Esophagus (tissue), 2 donors: Measurements from ENCODE around the gene TPRG1. TPM values are rescaled to one million over a fixed set of nuclear protein-coding genes. Genes with fewer than 3 reads are reported as not detected.

Experiments
- H3K27ac ChIP-seq, 2 donors: one replicate each; pipeline ENCODE4 v1.5.1; 2013; ENCODE audit warnings: low read depth in 2 of 2, mild to moderate bottlenecking in 2 of 2, inconsistent platforms in 1 of 2, low read length in 1 of 2, moderate library complexity in 1 of 2
- H3K27me3 ChIP-seq, 2 donors: one replicate each; pipeline ENCODE4 v1.6.1; 2013; ENCODE audit warnings: low read length in 2 of 2, control low read depth in 1 of 2, mild to moderate bottlenecking in 1 of 2; ENCODE audit not compliant: insufficient read depth in 2 of 2, control insufficient read depth in 1 of 2
- H3K36me3 ChIP-seq, 2 donors: one replicate each; pipeline ENCODE4 v1.6.1; 2013; ENCODE audit warnings: low read length in 1 of 2; ENCODE audit not compliant: control insufficient read depth in 2 of 2, insufficient read depth in 2 of 2
- H3K4me1 ChIP-seq, 2 donors: one replicate each; pipeline ENCODE4 v1.6.1; 2013; ENCODE audit warnings: low read length in 1 of 2; ENCODE audit not compliant: control insufficient read depth in 2 of 2, insufficient read depth in 2 of 2
- H3K4me3 ChIP-seq, 2 donors: one replicate each; pipeline ENCODE4 v1.5.1; 2013; ENCODE audit warnings: low read length in 2 of 2, mild to moderate bottlenecking in 2 of 2, low read depth in 1 of 2, moderate library complexity in 1 of 2
- H3K9me3 ChIP-seq, 2 donors: one replicate each; pipeline ENCODE4 v1.6.1; 2013; ENCODE audit warnings: mild to moderate bottlenecking in 2 of 2, low read depth in 1 of 2, low read length in 1 of 2, moderate library complexity in 1 of 2; ENCODE audit not compliant: control insufficient read depth in 2 of 2, insufficient read depth in 1 of 2
- WGBS, 2 donors: extraction: QIAGEN DNeasy Blood & Tissue Kit; methylation state at CpG; one replicate each; pipeline ENCODE4 v1.1.7; 2013; 5-methylcytosine and 5-hydroxymethylcytosine counted together
- polyA plus RNA-seq, 2 donors: library from polyadenylated mRNA; stranded (reverse); fragments of 200-250 nt; gene quantifications; one replicate each; pipeline ENCODE4 v1.2.3, GENCODE V29; 2013
- donor health status: healthy with polysubstance abuse.
- donor health status: Bipolar disorder and iron deficiency.

TPRG1 gene
- polyA plus RNA-seq, 2 donors = 50.3 to 61.0 TPM

- Histone ChIP-seq H3K27me3 (no peaks in the 10 kb centered on the region), H3K4me3 (no peak overlapping the region), H3K36me3 (peaks cover 0 to 2% of the 10 kb centered on the region in 2 donors), H3K9me3 (no peaks in the 10 kb centered on the region), H3K4me1 (no peaks in the 10 kb centered on the region), H3K27ac (no peak overlapping the region)
- 67 to 72% methylated on average over 6 of the region's 6 CpGs for WGBS, 2 donors
Measured at GRCh38 chr3:189139611-189139940, 32.2 kb upstream of the TPRG1 start.

- Histone ChIP-seq H3K9me3 (no peaks in the 10 kb centered on the region), H3K36me3 (peaks cover 0 to 2% of the 10 kb centered on the region in 2 donors), H3K4me1 (no peaks in the 10 kb centered on the region), H3K27ac (no peak overlapping the region), H3K4me3 (no peak overlapping the region), H3K27me3 (no peaks in the 10 kb centered on the region)
- WGBS, 2 donors = 48 to 62% methylated on average over 1 of the region's 1 CpG
Measured at GRCh38 chr3:189142527-189142926, 29.2 kb upstream of the TPRG1 start.

GRCh38 chr3:189143321-189143720 is 28.4 kb upstream of the TPRG1 start:
- no peak overlapping the region for H3K27ac ChIP-seq
- WGBS, 2 donors = 85 to 91% methylated on average over 1 of the region's 1 CpG

GRCh38 chr3:189143771-189144170 is 28.0 kb upstream of the TPRG1 start:
- 81 to 82% methylated on average over 3 of the region's 3 CpGs for WGBS, 2 donors
- Histone ChIP-seq H3K9me3 (no peaks in the 10 kb centered on the region), H3K4me1 (no peaks in the 10 kb centered on the region), H3K27ac (no peak overlapping the region), H3K4me3 (no peak overlapping the region), H3K27me3 (no peaks in the 10 kb centered on the region), H3K36me3 (peaks cover 0 to 2% of the 10 kb centered on the region in 2 donors)

More at GRCh38 chr3:189143321-189143720, 28.4 kb upstream of the TPRG1 start:
- peaks cover 0 to 2% of the 10 kb centered on the region in 2 donors for H3K36me3 ChIP-seq
- no peaks in the 10 kb centered on the region for H3K4me1 ChIP-seq
- no peaks in the 10 kb centered on the region for H3K27me3 ChIP-seq
- H3K4me3 ChIP-seq = no peak overlapping the region
- no peaks in the 10 kb centered on the region for H3K9me3 ChIP-seq

- Histone ChIP-seq H3K9me3 (no peaks in the 10 kb centered on the region), H3K4me3 (no peak overlapping the region), H3K36me3 (peaks cover 0 to 2% of the 10 kb centered on the region in 2 donors), H3K27ac (no peak overlapping the region), H3K27me3 (no peaks in the 10 kb centered on the region), H3K4me1 (no peaks in the 10 kb centered on the region)
- 21 to 35% methylated on average over 5 of the region's 5 CpGs for WGBS, 2 donors
Measured at GRCh38 chr3:189144645-189145044, 27.1 kb upstream of the TPRG1 start.

- Histone ChIP-seq H3K27me3 (no peaks in the 10 kb centered on the region), H3K27ac (no peak overlapping the region), H3K9me3 (no peaks in the 10 kb centered on the region), H3K36me3 (peaks cover 0 to 2% of the 10 kb centered on the region in 2 donors), H3K4me1 (no peaks in the 10 kb centered on the region), H3K4me3 (no peak overlapping the region)
- WGBS, 2 donors = 58 to 62% methylated on average over 2 of the region's 2 CpGs
Measured at GRCh38 chr3:189146848-189147247, 24.9 kb upstream of the TPRG1 start.

- Histone ChIP-seq H3K27ac (no peak overlapping the region), H3K4me1 (no peaks in the 10 kb centered on the region), H3K4me3 (no peak overlapping the region), H3K27me3 (no peaks in the 10 kb centered on the region), H3K9me3 (no peaks in the 10 kb centered on the region), H3K36me3 (no peaks in the 10 kb centered on the region)
- 22 to 28% methylated on average over 6 of the region's 6 CpGs for WGBS, 2 donors
Measured at GRCh38 chr3:189148081-189148507, 23.7 kb upstream of the TPRG1 start.

GRCh38 chr3:189149203-189149602 is 22.6 kb upstream of the TPRG1 start:
- H3K9me3 ChIP-seq = no peaks in the 10 kb centered on the region
- 58 to 69% methylated on average over 3 of the region's 3 CpGs for WGBS, 2 donors
- H3K4me3 ChIP-seq = no peak overlapping the region
- H3K4me1 ChIP-seq = no peaks in the 10 kb centered on the region
- no peaks in the 10 kb centered on the region for H3K27me3 ChIP-seq
- H3K27ac ChIP-seq = no peak overlapping the region
- H3K36me3 ChIP-seq = no peaks in the 10 kb centered on the region

- Histone ChIP-seq H3K4me1 (no peaks in the 10 kb centered on the region), H3K4me3 (no peak overlapping the region), H3K9me3 (no peaks in the 10 kb centered on the region), H3K27ac (no peak overlapping the region), H3K27me3 (no peaks in the 10 kb centered on the region), H3K36me3 (no peaks in the 10 kb centered on the region)
- WGBS, 2 donors = 88 to 92% methylated on average over 11 of the region's 11 CpGs
Measured at GRCh38 chr3:189157232-189158007, 14.4 kb upstream of the TPRG1 start.

- WGBS, 2 donors = 82 to 86% methylated on average over 7 of the region's 7 CpGs
- no peaks in the 10 kb centered on the region for H3K4me1 ChIP-seq
- H3K27ac ChIP-seq = no peak overlapping the region
- no peaks in the 10 kb centered on the region for H3K27me3 ChIP-seq
- no peak overlapping the region for H3K4me3 ChIP-seq
- H3K36me3 ChIP-seq = no peaks in the 10 kb centered on the region
- H3K9me3 ChIP-seq = no peaks in the 10 kb centered on the region
Measured at GRCh38 chr3:189158034-189158433, 13.7 kb upstream of the TPRG1 start.
